HG03103 (cell line): ENCODE results near the gene FZR1.

Source experiments
- ATAC-seq: cut with Tn5 transposase; IDR thresholded peaks from one replicate; pipeline ENCODE4 v1.9.1; 2021; ENCODE audit warnings: low read depth; ENCODE audit not compliant: unreplicated experiment

Gene FZR1

GRCh38 chr19:3512562-3513228 lies 6.6 kb downstream of the FZR1 start:
- ATAC-seq, result no peak

- ATAC-seq, result no peak
These were observed 7.4 kb downstream of the FZR1 start for GRCh38 chr19:3513229-3514140.

- no peak for ATAC-seq
These were observed 8.8 kb downstream of the FZR1 start for GRCh38 chr19:3514930-3515329.

- no peak for ATAC-seq
These were observed 9.8 kb downstream of the FZR1 start for GRCh38 chr19:3515891-3516422.

- no peak for ATAC-seq
These were observed 10.6 kb downstream of the FZR1 start for GRCh38 chr19:3516675-3517207.

- no peak for ATAC-seq
These were observed 11.5 kb downstream of the FZR1 start for GRCh38 chr19:3517638-3518037.

GRCh38 chr19:3518255-3518654 lies 12.1 kb downstream of the FZR1 start:
- no peak for ATAC-seq

- ATAC-seq, result no peak
These were observed 12.5 kb downstream of the FZR1 start for GRCh38 chr19:3518659-3519058.

GRCh38 chr19:3519126-3519525 lies 13.0 kb downstream of the FZR1 start:
- ATAC-seq, result no peak

- ATAC-seq, result no peak
These were observed 14.3 kb downstream of the FZR1 start for GRCh38 chr19:3520166-3521103.

GRCh38 chr19:3521104-3521445 lies 15.0 kb downstream of the FZR1 start:
- no peak for ATAC-seq

GRCh38 chr19:3522421-3523360 lies 16.6 kb downstream of the FZR1 start:
- ATAC-seq, result no peak

GRCh38 chr19:3523361-3524077 lies 17.4 kb downstream of the FZR1 start:
- ATAC-seq, result no peak

GRCh38 chr19:3524078-3524842 lies 18.1 kb downstream of the FZR1 start:
- ATAC-seq, result no peak

- ATAC-seq, result no peak
These were observed 18.9 kb downstream of the FZR1 start for GRCh38 chr19:3524904-3525451.

- ATAC-seq, result no peak
These were observed 20.6 kb downstream of the FZR1 start for GRCh38 chr19:3526507-3527237.
